ENCODE results near the gene MAP3K10. TPM values are rescaled to one million over a fixed set of nuclear protein-coding genes. Genes with fewer than 3 reads are reported as not detected.

Gene MAP3K10
- total and polyA plus RNA-seq, 2 of the 4 experiments (the other 2 are of a cell fraction), result 1.8 to 5.5 TPM

GRCh38 chr19:40257096-40257517 is 65.9 kb downstream of the MAP3K10 start:
- H4K8ac ChIP-seq (ENCODE audit: low read depth in 2 of 2, low read length in 2 of 2), result no peak overlapping the region
- H2AK5ac ChIP-seq (ENCODE audit: low read depth, low read length), result no peak overlapping the region
- H3K9ac ChIP-seq (ENCODE audit: low read depth, low read length), result no peak overlapping the region
- no peak overlapping the region for H3K27ac ChIP-seq (ENCODE audit: insufficient read depth, low read length)
- no peak for ATAC-seq (ENCODE audit: low read depth)
- in situ Hi-C loops (cut with MboI; ENCODE audit: low sequenced_read_pairs) (no loop called here), dilution Hi-C loops (cut with HindIII; ENCODE audit: low sequenced_read_pairs, unreplicated experiment) (no loop called here), intact Hi-C loops (cut with micrococcal nuclease) (no loop called here)
- H3K4me1 ChIP-seq (ENCODE audit: control insufficient read depth, insufficient read depth, low read length), result no peaks in the 10 kb centered on the region
- DNase-seq, result no peak
- H2BK15ac ChIP-seq (ENCODE audit: low read depth, low read length), result no peak overlapping the region
- H3K36me3 ChIP-seq (ENCODE audit: control insufficient read depth, insufficient read depth, low read length), result peaks cover 32% of the 10 kb centered on the region
- H3K4me3 ChIP-seq (ENCODE audit: insufficient read depth, low read depth, low read length), result no peak overlapping the region
- peaks cover 29 to 75% of the 10 kb centered on the region in 2 experiments for H3K79me1 ChIP-seq (ENCODE audit: low read depth in 1 of 2, low read length in 2 of 2)
- no peak overlapping the region for H2BK20ac ChIP-seq (ENCODE audit: low read depth, low read length)
- H3K9me3 ChIP-seq (ENCODE audit: control insufficient read depth, insufficient read depth, low read length), result no peaks in the 10 kb centered on the region
- H3K14ac ChIP-seq (replicated peaks; ENCODE audit: low read depth, low read length), result no peak overlapping the region
- H2BK5ac ChIP-seq (ENCODE audit: low read depth, low read length, poor library complexity, severe bottlenecking), result no peak overlapping the region
- H4K91ac ChIP-seq (ENCODE audit: insufficient read depth, low read depth, low read length), result no peak overlapping the region
- 97% methylated on average over 9 of the region's 9 CpGs; no CpG with 5 or more reads in 1 of the 2 experiments for WGBS, 2 experiments (ENCODE audit: extremely low coverage in 2 of 2, insufficient read length in 1 of 2)
- no peak overlapping the region for H2AFZ ChIP-seq (replicated peaks; ENCODE audit: low read length, poor library complexity)
- BruUV-seq (replicated peaks), result no TSS peak
- H4K20me1 ChIP-seq (ENCODE audit: insufficient read depth, low read length), result peaks cover 48% of the 10 kb centered on the region
- no peak overlapping the region for H3K4ac ChIP-seq (ENCODE audit: low read depth, low read length)
- 0 out of 2 replicates have a peak, but pooled peaks cover 7% of the 10 kb centered on the region for H3K9me1 ChIP-seq (ENCODE audit: insufficient read depth, low read length)
- H3K23ac ChIP-seq (ENCODE audit: low read depth, low read length), result no peak overlapping the region
- H3K18ac ChIP-seq (ENCODE audit: low read depth, low read length), result no peak overlapping the region
- no peak overlapping the region for H4K5ac ChIP-seq (ENCODE audit: low read depth, low read length)
- no peak overlapping the region for H3K56ac ChIP-seq (ENCODE audit: extremely low read depth, insufficient read depth, low read length)
- no peak overlapping the region for H2BK120ac ChIP-seq (ENCODE audit: low read depth, low read length)
- ChIA-PET POLR2A (ENCODE audit: unreplicated experiment) (no interaction called here), CTCF (no interaction called here)
- H2AK9ac ChIP-seq (replicated peaks; ENCODE audit: low read depth, low read length, poor library complexity), result no peak overlapping the region
- H3K27me3 ChIP-seq (ENCODE audit: control insufficient read depth, insufficient read depth, low read length), result no peaks in the 10 kb centered on the region
- H3K4me2 ChIP-seq (ENCODE audit: low read depth, low read length), result no peak overlapping the region
- TF ChIP-seq NFE2L2 (IDR thresholded peaks at IDR 0.05; ENCODE audit: low read depth, low read length) (no peak), SMC3 (IDR thresholded peaks at IDR 0.05; ENCODE audit: low read depth, low read length) (no peak), CTCF (conservative IDR thresholded peaks at IDR 0.05; ENCODE audit: low read depth, low read length) (no peak), CHD1 (IDR thresholded peaks at IDR 0.05; ENCODE audit: low read depth, low read length) (no peak), ELK1 (IDR thresholded peaks at IDR 0.05; ENCODE audit: borderline replicate concordance, low read depth, low read length) (no peak), RFX5 (IDR thresholded peaks at IDR 0.05; ENCODE audit: low read depth, low read length) (no peak), BHLHE40 (IDR thresholded peaks at IDR 0.05; ENCODE audit: low read depth, low read length) (no peak)
